T-helper 1 cell treated with Interleukin-12 subunit alpha and Interleukin-12 subunit beta and Interleukin-4 antibody, amounts not matched to agents 30 μg/mL and 1 μg/mL, for 36 hours (primary cell): ENCODE results near the gene STOML2.
A peak's percentile ranks its signal among the peaks of the same experiment; 100 is the strongest.

ENCODE experiments used
- H3K27ac Mint-ChIP-seq: one replicate; pipeline ENCODE4 v1.8.0; 2021; ENCODE audit warnings: mild to moderate bottlenecking, mixed read lengths
- H3K27me3 Mint-ChIP-seq: one replicate; pipeline ENCODE4 v1.8.0; 2021; ENCODE audit warnings: low read depth, mixed read lengths
- H3K36me3 Mint-ChIP-seq: one replicate; pipeline ENCODE4 v1.8.0; 2021; ENCODE audit warnings: low read depth, mixed read lengths
- H3K4me1 Mint-ChIP-seq: one replicate; pipeline ENCODE4 v1.8.0; 2021; ENCODE audit warnings: low read depth, mixed read lengths
- H3K4me3 Mint-ChIP-seq: one replicate; pipeline ENCODE4 v1.8.0; 2021; ENCODE audit warnings: mild to moderate bottlenecking, moderate library complexity, mixed read lengths
- H3K9me3 Mint-ChIP-seq: one replicate; pipeline ENCODE4 v1.8.0; 2021; ENCODE audit warnings: mixed read lengths

STOML2 gene

GRCh38 chr9:35071814-35072460, 31.0 kb downstream of the STOML2 start:
- Mint-ChIP-seq H3K27me3 (no peaks in the 10 kb centered on the region), H3K4me3 (peak overlapping the region; percentile 91), H3K27ac (peak overlapping the region; percentile 92), H3K9me3 (no peaks in the 10 kb centered on the region), H3K4me1 (peaks cover 45% of the 10 kb centered on the region), H3K36me3 (peaks cover 54% of the 10 kb centered on the region)

- Mint-ChIP-seq H3K4me3 (peak overlapping the region; percentile 91), H3K27ac (peak overlapping the region; percentile 85), H3K9me3 (no peaks in the 10 kb centered on the region), H3K4me1 (peaks cover 49% of the 10 kb centered on the region), H3K27me3 (no peaks in the 10 kb centered on the region), H3K36me3 (peaks cover 59% of the 10 kb centered on the region)
Observed at GRCh38 chr9:35070823-35071813, 31.8 kb downstream of the STOML2 start.

- Mint-ChIP-seq H3K36me3 (peaks cover 54% of the 10 kb centered on the region), H3K27me3 (no peaks in the 10 kb centered on the region)
Observed at GRCh38 chr9:35069020-35069419, 33.9 kb downstream of the STOML2 start.

GRCh38 chr9:35067056-35067455, 35.9 kb downstream of the STOML2 start:
- Mint-ChIP-seq H3K4me1 (peaks cover 39% of the 10 kb centered on the region), H3K9me3 (no peaks in the 10 kb centered on the region)

More at GRCh38 chr9:35069020-35069419, 33.9 kb downstream of the STOML2 start:
- Mint-ChIP-seq H3K27ac (no peak overlapping the region), H3K4me1 (peaks cover 44% of the 10 kb centered on the region), H3K4me3 (peak overlapping the region; percentile 10), H3K9me3 (no peaks in the 10 kb centered on the region)

GRCh38 chr9:35060548-35061207, 42.3 kb downstream of the STOML2 start:
- H3K4me1 Mint-ChIP-seq = no peaks in the 10 kb centered on the region
- no peaks in the 10 kb centered on the region for H3K27me3 Mint-ChIP-seq
- no peak overlapping the region for H3K27ac Mint-ChIP-seq
- H3K36me3 Mint-ChIP-seq = peaks cover 78% of the 10 kb centered on the region
- no peaks in the 10 kb centered on the region for H3K9me3 Mint-ChIP-seq
- H3K4me3 Mint-ChIP-seq = no peak overlapping the region

More at GRCh38 chr9:35067056-35067455, 35.9 kb downstream of the STOML2 start:
- Mint-ChIP-seq H3K36me3 (peaks cover 65% of the 10 kb centered on the region), H3K4me3 (no peak overlapping the region), H3K27me3 (no peaks in the 10 kb centered on the region), H3K27ac (no peak overlapping the region)

GRCh38 chr9:35059438-35059837, 43.5 kb downstream of the STOML2 start:
- no peaks in the 10 kb centered on the region for H3K27me3 Mint-ChIP-seq
- no peak overlapping the region for H3K4me3 Mint-ChIP-seq
- H3K4me1 Mint-ChIP-seq = peaks cover 2% of the 10 kb centered on the region
- no peak overlapping the region for H3K27ac Mint-ChIP-seq
- H3K36me3 Mint-ChIP-seq = peaks cover 75% of the 10 kb centered on the region
- H3K9me3 Mint-ChIP-seq = no peaks in the 10 kb centered on the region

GRCh38 chr9:35057271-35057620, 45.7 kb downstream of the STOML2 start:
- peaks cover 2% of the 10 kb centered on the region for H3K4me1 Mint-ChIP-seq
- peak overlapping the region; percentile 26 for H3K27ac Mint-ChIP-seq
- H3K4me3 Mint-ChIP-seq = no peak overlapping the region
- H3K36me3 Mint-ChIP-seq = peaks cover 72% of the 10 kb centered on the region
- H3K9me3 Mint-ChIP-seq = no peaks in the 10 kb centered on the region
- H3K27me3 Mint-ChIP-seq = no peaks in the 10 kb centered on the region

- no peaks in the 10 kb centered on the region for H3K9me3 Mint-ChIP-seq
- H3K4me3 Mint-ChIP-seq = no peak overlapping the region
- H3K27ac Mint-ChIP-seq = peak overlapping the region; percentile 45
- H3K27me3 Mint-ChIP-seq = no peaks in the 10 kb centered on the region
- H3K36me3 Mint-ChIP-seq = peaks cover 68% of the 10 kb centered on the region
- peaks cover 2% of the 10 kb centered on the region for H3K4me1 Mint-ChIP-seq
Observed at GRCh38 chr9:35056571-35057270, 46.2 kb downstream of the STOML2 start.

- Mint-ChIP-seq H3K27ac (no peak overlapping the region), H3K36me3 (peaks cover 56% of the 10 kb centered on the region), H3K27me3 (no peaks in the 10 kb centered on the region), H3K4me3 (no peak overlapping the region), H3K4me1 (peaks cover 5% of the 10 kb centered on the region), H3K9me3 (no peaks in the 10 kb centered on the region)
Observed at GRCh38 chr9:35054871-35055644, 47.9 kb downstream of the STOML2 start.

GRCh38 chr9:35054185-35054835, 48.6 kb downstream of the STOML2 start:
- Mint-ChIP-seq H3K4me1 (peaks cover 5% of the 10 kb centered on the region), H3K27me3 (no peaks in the 10 kb centered on the region), H3K27ac (peak overlapping the region; percentile 53), H3K9me3 (no peaks in the 10 kb centered on the region), H3K36me3 (peaks cover 49% of the 10 kb centered on the region), H3K4me3 (no peak overlapping the region)

- no peaks in the 10 kb centered on the region for H3K27me3 Mint-ChIP-seq
- H3K4me3 Mint-ChIP-seq = no peak overlapping the region
- H3K36me3 Mint-ChIP-seq = peaks cover 32% of the 10 kb centered on the region
- H3K9me3 Mint-ChIP-seq = no peaks in the 10 kb centered on the region
- H3K27ac Mint-ChIP-seq = peak overlapping the region; percentile 7
- peaks cover 5% of the 10 kb centered on the region for H3K4me1 Mint-ChIP-seq
Observed at GRCh38 chr9:35051069-35051967, 51.6 kb downstream of the STOML2 start.
